Subcutaneous adipose tissue (tissue), 4 donors: Measurements from ENCODE around the gene MAMDC2. TPM values are rescaled to one million over a fixed set of nuclear protein-coding genes. Genes with fewer than 3 reads are reported as not detected.

Experiments
- total RNA-seq, 4 donors: library from RNA; depleted of rRNA; stranded (reverse); fragments of >200 nt; gene quantifications; one replicate each; pipeline ENCODE4 v1.1.0, GENCODE V29; 2016
- TF ChIP-seq, protein P1 (sequence below): fragments of 450-650 bp; IDR thresholded peaks from one replicate; pipeline ENCODE4 v1.5.1; 2016; ENCODE audit warnings: low read depth, mild to moderate bottlenecking, control low read depth, antibody characterized with exemption, moderate library complexity

The MAMDC2 gene
- total RNA-seq, 4 donors from 2014 or later = 18.3 to 46.0 (median 21.8) TPM

GRCh38 chr9:70015099-70015498, 28.5 kb upstream of the MAMDC2 start:
- TF ChIP-seq, protein P1, sequence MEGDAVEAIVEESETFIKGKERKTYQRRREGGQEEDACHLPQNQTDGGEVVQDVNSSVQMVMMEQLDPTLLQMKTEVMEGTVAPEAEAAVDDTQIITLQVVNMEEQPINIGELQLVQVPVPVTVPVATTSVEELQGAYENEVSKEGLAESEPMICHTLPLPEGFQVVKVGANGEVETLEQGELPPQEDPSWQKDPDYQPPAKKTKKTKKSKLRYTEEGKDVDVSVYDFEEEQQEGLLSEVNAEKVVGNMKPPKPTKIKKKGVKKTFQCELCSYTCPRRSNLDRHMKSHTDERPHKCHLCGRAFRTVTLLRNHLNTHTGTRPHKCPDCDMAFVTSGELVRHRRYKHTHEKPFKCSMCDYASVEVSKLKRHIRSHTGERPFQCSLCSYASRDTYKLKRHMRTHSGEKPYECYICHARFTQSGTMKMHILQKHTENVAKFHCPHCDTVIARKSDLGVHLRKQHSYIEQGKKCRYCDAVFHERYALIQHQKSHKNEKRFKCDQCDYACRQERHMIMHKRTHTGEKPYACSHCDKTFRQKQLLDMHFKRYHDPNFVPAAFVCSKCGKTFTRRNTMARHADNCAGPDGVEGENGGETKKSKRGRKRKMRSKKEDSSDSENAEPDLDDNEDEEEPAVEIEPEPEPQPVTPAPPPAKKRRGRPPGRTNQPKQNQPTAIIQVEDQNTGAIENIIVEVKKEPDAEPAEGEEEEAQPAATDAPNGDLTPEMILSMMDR = no peak

DNA sequence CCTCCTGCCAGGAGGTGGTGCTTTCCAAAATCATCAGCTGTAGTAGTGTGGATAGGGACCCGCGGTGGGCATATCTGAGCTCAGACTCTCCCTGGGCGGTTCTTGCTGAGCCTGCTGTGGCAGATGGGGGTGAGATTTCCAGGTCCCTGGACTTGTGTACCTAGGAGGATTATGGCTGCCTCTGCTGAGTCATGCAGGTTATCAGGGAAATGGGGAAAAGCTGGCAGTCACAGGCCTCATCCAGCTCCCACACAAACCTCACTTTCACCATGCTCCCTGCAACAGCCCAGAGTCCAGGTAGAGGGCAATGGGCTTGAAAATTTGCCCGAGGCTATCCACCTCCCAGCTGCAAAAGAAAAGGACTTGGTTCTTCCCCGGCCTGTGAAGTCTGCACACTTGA, 23.4 kb upstream of the MAMDC2 start:
- TF ChIP-seq, protein P1 = no peak

- TF ChIP-seq, protein P1 = no peak
Observed at GRCh38 chr9:70020991-70021571, 22.6 kb upstream of the MAMDC2 start.

DNA sequence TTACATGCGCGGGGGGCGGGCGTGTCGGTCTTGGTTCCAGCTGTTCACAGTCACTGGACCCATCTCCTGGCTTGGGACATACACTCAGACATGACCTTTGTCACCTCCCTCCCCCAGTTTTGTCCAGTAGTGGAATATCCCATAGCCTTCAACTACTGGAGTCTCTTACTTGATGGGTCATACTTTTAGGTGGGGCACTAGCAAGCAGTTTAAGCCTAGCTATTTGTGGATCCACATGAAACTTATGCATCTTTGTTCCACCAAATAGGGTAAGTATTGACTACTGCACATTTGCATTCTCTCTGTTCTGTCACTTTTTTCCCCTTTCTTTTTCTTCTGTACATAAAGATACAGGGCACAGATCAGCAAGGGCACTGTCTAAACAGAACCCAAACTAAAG, 15.4 kb upstream of the MAMDC2 start:
- TF ChIP-seq, protein P1 = no peak

DNA sequence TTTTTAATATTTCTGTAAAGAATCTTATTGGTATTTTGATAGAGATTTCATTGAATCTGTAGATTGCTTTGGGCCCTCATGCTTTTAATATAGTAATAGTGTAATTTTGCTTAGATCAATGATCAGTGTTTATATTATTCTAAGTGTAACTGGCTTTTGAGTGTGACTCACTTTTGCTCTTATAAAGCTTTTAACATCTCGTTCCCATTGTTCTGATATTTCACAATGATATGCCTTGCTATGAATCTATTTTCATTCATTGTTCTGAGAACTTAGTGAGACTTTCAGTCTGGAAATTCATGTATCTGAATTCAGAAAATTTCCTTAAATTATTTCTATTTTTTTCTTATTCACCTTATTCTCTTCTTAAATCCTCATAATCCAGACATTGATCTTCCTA, 13.5 kb upstream of the MAMDC2 start:
- TF ChIP-seq, protein P1 = no peak

- TF ChIP-seq, protein P1 = no peak
Observed at GRCh38 chr9:70031141-70031545, 12.5 kb upstream of the MAMDC2 start.

GRCh38 chr9:70034271-70034711, 9.4 kb upstream of the MAMDC2 start:
- TF ChIP-seq, protein P1 = no peak
